Measurements from ENCODE around the gene GNL1.
"Not testable (repeated sequence)": the region's sequence is repeated elsewhere in the genome, so short reads cannot be mapped to it uniquely, and the experiment has no call there.

The GNL1 gene

DNA sequence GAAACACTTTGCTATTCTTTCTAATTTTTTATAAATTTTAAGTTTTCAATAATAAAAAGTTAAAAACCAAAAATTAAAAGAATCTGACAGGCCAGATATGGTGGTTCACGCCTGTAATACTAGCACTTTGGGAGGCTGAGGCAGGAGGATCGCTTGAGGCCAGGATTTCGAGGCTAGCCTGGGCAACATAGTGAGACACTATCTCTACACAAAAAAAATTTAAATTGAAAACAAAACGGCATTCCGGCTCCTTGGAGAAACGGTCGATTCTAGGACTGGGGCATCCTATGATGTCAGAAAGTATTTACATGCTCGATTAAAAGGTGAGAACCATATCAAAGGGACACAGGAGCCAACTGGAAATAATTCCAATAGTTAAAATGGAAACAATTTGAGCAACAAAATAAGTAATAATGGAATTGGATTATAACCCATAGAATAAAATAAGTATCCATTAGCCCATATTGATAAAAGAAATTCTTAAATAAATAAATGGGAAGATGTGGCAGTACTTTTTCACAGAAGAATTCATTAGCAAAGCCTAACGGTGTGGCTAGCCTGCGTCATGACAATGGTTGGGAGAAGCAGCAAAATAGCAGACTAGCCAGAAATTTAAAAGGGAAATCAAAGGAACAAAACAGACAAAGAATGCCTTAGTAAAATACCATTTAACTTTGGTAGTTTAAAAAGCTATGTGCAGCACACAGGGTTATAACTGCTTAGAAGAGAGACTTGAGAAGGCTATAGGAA is 45.7 kb downstream of the GNL1 start:
- Mint-ChIP-seq H3K27me3 (no peaks in the 10 kb centered on the region), H3K36me3 (no peaks in the 10 kb centered on the region), H3K4me1 (peaks cover 49% of the 10 kb centered on the region), H3K9me3 (no peaks in the 10 kb centered on the region), H3K4me3 (peak overlapping the region; percentile 44), H3K27ac (no peak overlapping the region)
- ATAC-seq (ENCODE audit: low read depth) (no peak), DNase-seq (ENCODE audit: low spot score in 2 of 2) (no peak)

DNA sequence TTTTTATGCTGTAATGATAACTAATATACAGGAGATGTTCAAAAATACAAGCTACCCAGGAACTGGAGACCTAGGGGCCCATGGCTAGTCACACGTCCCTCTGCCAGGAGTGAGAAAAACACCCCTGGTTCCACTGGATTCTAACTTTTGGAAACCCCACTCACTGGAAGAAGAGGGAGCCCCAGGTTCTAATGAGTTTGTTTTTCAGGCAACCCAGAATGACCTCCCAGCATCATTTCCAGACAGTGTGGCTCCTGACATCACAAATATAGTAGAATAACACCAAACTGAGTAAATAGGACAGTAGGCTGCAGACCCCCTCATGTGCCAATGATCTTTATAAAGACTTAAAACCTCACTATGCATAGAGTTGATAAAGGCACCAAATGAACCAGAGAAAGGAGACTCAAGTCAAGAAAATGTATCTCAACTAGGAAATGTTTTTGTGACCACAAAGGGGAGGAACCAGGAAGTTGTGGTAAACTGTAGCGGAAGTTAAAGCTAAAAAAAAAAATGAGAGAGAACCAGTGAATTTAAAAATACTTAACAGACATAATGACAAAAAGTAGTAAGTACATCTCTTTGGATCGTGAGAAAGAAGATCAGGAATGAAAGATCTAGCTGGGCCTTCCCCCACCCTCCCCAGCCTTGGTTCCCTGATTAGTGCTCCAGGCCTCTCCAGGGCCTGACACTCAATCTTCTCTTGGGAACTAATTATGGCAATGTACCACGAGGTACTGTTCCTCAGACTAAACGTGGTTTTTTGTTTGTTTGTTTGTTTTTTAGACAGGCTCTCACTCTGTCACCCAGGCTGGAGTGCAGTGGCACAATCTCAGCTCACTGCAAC is 47.2 kb downstream of the GNL1 start:
- peaks cover 41% of the 10 kb centered on the region for H3K4me1 Mint-ChIP-seq
- H3K27me3 Mint-ChIP-seq, result no peaks in the 10 kb centered on the region
- peak overlapping the region; percentile 73 for H3K27ac Mint-ChIP-seq
- ATAC-seq (ENCODE audit: low read depth) (peak; percentile 80), DNase-seq (ENCODE audit: low spot score in 2 of 2) (no peak)
- peak overlapping the region; percentile 51 for H3K4me3 Mint-ChIP-seq
- no peaks in the 10 kb centered on the region for H3K36me3 Mint-ChIP-seq
- H3K9me3 Mint-ChIP-seq, result no peaks in the 10 kb centered on the region

GRCh38 chr6:30507849-30508827 is 48.2 kb downstream of the GNL1 start:
- H3K27ac Mint-ChIP-seq, result peak overlapping the region; percentile 73

GRCh38 chr6:30500421-30501355 is 55.6 kb downstream of the GNL1 start:
- peak; percentile 71 for ATAC-seq (ENCODE audit: low read depth)
- Mint-ChIP-seq H3K4me3 (peak overlapping the region; percentile 68), H3K27ac (peak overlapping the region; percentile 70), H3K27me3 (no peaks in the 10 kb centered on the region), H3K9me3 (no peaks in the 10 kb centered on the region), H3K4me1 (peaks cover 33% of the 10 kb centered on the region), H3K36me3 (no peaks in the 10 kb centered on the region)
- peak in 1 of 2 donors; percentile 15 for DNase-seq (ENCODE audit: low spot score in 2 of 2)

More at GRCh38 chr6:30507849-30508827, 48.2 kb downstream of the GNL1 start:
- Mint-ChIP-seq H3K4me1 (peaks cover 41% of the 10 kb centered on the region), H3K9me3 (no peaks in the 10 kb centered on the region), H3K27me3 (no peaks in the 10 kb centered on the region), H3K4me3 (peak overlapping the region; percentile 51), H3K36me3 (no peaks in the 10 kb centered on the region)
- ATAC-seq (ENCODE audit: low read depth), result peak; percentile 61
- DNase-seq (ENCODE audit: low spot score in 2 of 2), result no peak

DNA sequence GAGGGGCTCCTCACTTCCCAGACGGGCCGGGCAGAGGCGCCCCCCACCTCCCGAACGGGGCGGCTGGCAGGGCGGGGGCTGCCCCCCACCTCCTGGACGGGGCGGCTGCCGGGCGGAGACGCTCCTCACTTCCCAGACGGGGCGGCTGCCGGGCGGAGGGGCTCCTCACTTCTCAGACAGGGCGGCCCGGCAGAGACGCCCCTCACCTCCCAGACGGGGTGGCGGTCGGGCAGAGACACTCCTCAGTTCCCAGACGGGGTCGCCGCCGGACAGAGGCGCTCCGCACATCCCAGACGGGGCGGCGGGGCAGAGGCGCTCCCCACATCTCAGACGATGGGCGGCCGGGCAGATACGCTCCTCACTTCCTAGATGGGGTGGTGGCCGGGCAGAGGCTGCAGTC is 57.6 kb downstream of the GNL1 start:
- not testable (repeated sequence) for H3K4me3 Mint-ChIP-seq; ATAC-seq (ENCODE audit: low read depth); DNase-seq (ENCODE audit: low spot score in 2 of 2); H3K27ac Mint-ChIP-seq; H3K9me3 Mint-ChIP-seq; H3K36me3 Mint-ChIP-seq; H3K27me3 Mint-ChIP-seq
- peaks cover 49% of the 10 kb centered on the region for H3K4me1 Mint-ChIP-seq

DNA sequence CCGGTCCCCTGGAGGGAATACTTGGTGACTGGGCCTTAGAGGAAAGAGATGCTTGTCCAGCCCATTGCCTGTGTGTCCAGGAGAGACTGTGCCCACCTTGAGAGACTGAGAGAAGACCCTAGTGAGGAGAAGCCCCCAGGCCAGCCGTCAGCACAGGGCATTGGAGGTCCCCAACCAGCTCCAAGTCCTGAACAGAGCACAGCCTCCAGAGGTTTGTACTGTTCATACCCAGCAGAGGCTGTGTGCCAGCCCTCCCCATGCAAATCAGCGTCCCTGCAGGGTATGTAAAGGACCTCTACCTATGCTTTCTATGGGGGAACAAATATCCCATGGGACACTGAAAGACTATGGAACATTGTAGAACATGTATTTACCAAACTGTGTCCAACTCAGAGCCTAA is 58.6 kb downstream of the GNL1 start:
- Mint-ChIP-seq H3K9me3 (no peaks in the 10 kb centered on the region), H3K27me3 (no peaks in the 10 kb centered on the region), H3K27ac (peak overlapping the region; percentile 25), H3K4me3 (no peak overlapping the region), H3K4me1 (peaks cover 57% of the 10 kb centered on the region), H3K36me3 (peaks cover 13% of the 10 kb centered on the region)
- no peak for DNase-seq (ENCODE audit: low spot score in 2 of 2)
- ATAC-seq (ENCODE audit: low read depth), result no peak

DNA sequence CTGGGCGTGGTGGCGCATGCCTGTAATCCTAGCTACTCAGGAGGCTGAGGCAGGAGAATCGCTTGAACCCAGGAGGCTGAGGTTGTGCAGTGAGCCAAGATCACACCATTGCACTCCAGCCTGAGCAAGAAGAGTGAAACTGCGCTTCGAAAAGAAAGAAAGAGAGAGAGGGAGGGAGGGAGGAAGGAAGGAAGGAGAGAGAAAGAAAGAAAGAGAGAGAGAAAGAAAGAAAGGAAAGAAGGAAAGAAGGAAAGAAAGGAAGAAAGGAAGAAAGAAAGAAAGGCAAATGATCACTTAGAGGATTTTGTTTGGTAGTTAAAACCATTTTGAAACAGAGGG is 59.1 kb downstream of the GNL1 start:
- peaks cover 62% of the 10 kb centered on the region for H3K4me1 Mint-ChIP-seq
- H3K36me3 Mint-ChIP-seq, result peaks cover 16% of the 10 kb centered on the region
- not testable (repeated sequence) for H3K4me3 Mint-ChIP-seq; DNase-seq (ENCODE audit: low spot score in 2 of 2); ATAC-seq (ENCODE audit: low read depth); H3K27me3 Mint-ChIP-seq; H3K9me3 Mint-ChIP-seq
- H3K27ac Mint-ChIP-seq, result peak overlapping the region; percentile 25

DNA sequence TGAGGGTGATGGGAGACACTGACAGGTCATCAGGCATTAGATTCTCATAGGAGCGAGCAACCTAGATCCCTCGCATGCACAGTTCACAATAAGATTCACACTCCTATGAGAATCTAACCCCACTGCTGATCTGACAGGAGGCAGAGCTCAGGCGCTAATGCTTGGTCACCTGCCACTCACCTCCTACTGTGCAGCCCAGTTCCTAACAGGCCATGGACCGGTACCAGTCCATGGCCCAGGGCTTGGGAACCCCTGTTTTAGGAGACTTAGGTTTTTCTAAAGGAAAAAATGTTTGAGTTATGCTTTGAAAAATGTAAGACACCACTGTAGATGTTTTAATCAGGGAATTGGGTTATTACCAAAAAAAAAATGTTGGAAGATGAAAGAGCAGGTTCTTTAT is 60.3 kb downstream of the GNL1 start:
- Mint-ChIP-seq H3K27me3 (no peaks in the 10 kb centered on the region), H3K27ac (peak overlapping the region; percentile 41), H3K4me3 (no peak overlapping the region), H3K36me3 (peaks cover 28% of the 10 kb centered on the region), H3K9me3 (no peaks in the 10 kb centered on the region), H3K4me1 (peaks cover 67% of the 10 kb centered on the region)
- DNase-seq (ENCODE audit: low spot score in 2 of 2) (no peak), ATAC-seq (ENCODE audit: low read depth) (no peak)

- Mint-ChIP-seq H3K36me3 (peaks cover 36% of the 10 kb centered on the region), H3K27ac (peak overlapping the region; percentile 93), H3K4me1 (peaks cover 64% of the 10 kb centered on the region)
- H3K27me3 Mint-ChIP-seq; H3K4me3 Mint-ChIP-seq; H3K9me3 Mint-ChIP-seq; ATAC-seq (ENCODE audit: low read depth); DNase-seq (ENCODE audit: low spot score in 2 of 2): not testable (repeated sequence)
These were observed 61.2 kb downstream of the GNL1 start for GRCh38 chr6:30495060-30495459.

GRCh38 chr6:30494291-30494861 is 61.9 kb downstream of the GNL1 start:
- H3K36me3 Mint-ChIP-seq, result peaks cover 37% of the 10 kb centered on the region
- H3K4me1 Mint-ChIP-seq, result peaks cover 64% of the 10 kb centered on the region
- H3K27me3 Mint-ChIP-seq, result no peaks in the 10 kb centered on the region
- peak overlapping the region; percentile 93 for H3K27ac Mint-ChIP-seq
- H3K9me3 Mint-ChIP-seq, result no peaks in the 10 kb centered on the region
- peak; percentile 18 for ATAC-seq (ENCODE audit: low read depth)
- H3K4me3 Mint-ChIP-seq, result peak overlapping the region; percentile 79
- DNase-seq (ENCODE audit: low spot score in 2 of 2), result peak in 1 of 2 donors; percentile 32

GRCh38 chr6:30493643-30494250 is 62.5 kb downstream of the GNL1 start:
- Mint-ChIP-seq H3K4me3 (peak overlapping the region; percentile 79), H3K9me3 (no peaks in the 10 kb centered on the region), H3K36me3 (peaks cover 40% of the 10 kb centered on the region), H3K27me3 (no peaks in the 10 kb centered on the region), H3K27ac (peak overlapping the region; percentile 93), H3K4me1 (peaks cover 66% of the 10 kb centered on the region)
- ATAC-seq (ENCODE audit: low read depth) (peak; percentile 14), DNase-seq (ENCODE audit: low spot score in 2 of 2) (peak; percentile 44 to 59)

All from memory B cell (primary cell).